Esophagus muscularis mucosa (tissue), 4 donors: ENCODE measurements around the gene ZNF558. TPM values are rescaled to one million over a fixed set of nuclear protein-coding genes. Genes with fewer than 3 reads are reported as not detected.

Experiments
- DNase-seq: peaks from one replicate; pipeline ENCODE4 v3.0.0-alpha.2; 2017; ENCODE audit errors: extremely low spot score
- H3K27ac ChIP-seq, 4 donors: fragments of 200-600 bp; sonication (generic); replicated peaks in 1 of 4; 1 replicate in 3 of 4; 2 replicates in 1 of 4; pipeline ENCODE4 v1.5.1; 2016 to 2019; ENCODE audit warnings: mild to moderate bottlenecking in 1 of 4
- H3K27me3 ChIP-seq, 4 donors: fragments of 200-600 bp; sonication (generic); one replicate each; pipeline versions ENCODE4 v1.5.1 to v1.6.0; 2016 to 2019
- H3K36me3 ChIP-seq, 4 donors: fragments of 200-600 bp; sonication (generic); one replicate each; pipeline ENCODE4 v1.5.1; 2016 to 2019
- H3K4me1 ChIP-seq, 4 donors: fragments of 200-600 bp; sonication (generic); one replicate each; pipeline ENCODE4 v1.5.1; 2016 to 2019
- H3K4me3 ChIP-seq, 4 donors: fragments of 200-600 bp; sonication (generic); 1 replicate in 2 of 4; 2 replicates in 2 of 4; pipeline ENCODE4 v1.5.1; 2016 to 2019; ENCODE audit warnings: mild to moderate bottlenecking in 4 of 4, moderate library complexity in 1 of 4
- H3K9me3 ChIP-seq, 4 donors: fragments of 200-600 bp; sonication (generic); 1 replicate in 3 of 4; 2 replicates in 1 of 4; pipeline ENCODE4 v1.5.1; 2016 to 2019
- CTCF ChIP-seq, 3 experiments: fragments of 200-600 bp in 2 of 3; fragments of 450-650 bp in 1 of 3; sonication (generic) in 2 of 3; IDR thresholded peaks; one replicate each; pipeline ENCODE4 v1.5.1; 2017 to 2019; ENCODE audit warnings: antibody characterized with exemption in 3 of 3, mild to moderate bottlenecking in 2 of 3, moderate library complexity in 1 of 3
- EP300 ChIP-seq: sonication (generic); formaldehyde crosslinking; IDR thresholded peaks from one replicate; pipeline ENCODE4 v1.6.1; 2017; ENCODE audit warnings: antibody characterized with exemption
- POLR2A ChIP-seq: fragments of 450-650 bp; IDR thresholded peaks from one replicate; pipeline ENCODE4 v1.6.1; 2017; ENCODE audit warnings: antibody characterized with exemption, moderate library complexity, mild to moderate bottlenecking, low read depth
- POLR2AphosphoS5 ChIP-seq, 2 donors: sonication (generic); formaldehyde crosslinking; IDR thresholded peaks; one replicate each; pipeline ENCODE4 v1.6.1; 2017; ENCODE audit warnings: antibody characterized with exemption in 2 of 2
- WGBS: methylation state at CpG from one replicate; pipeline ENCODE4 v1.1.5; 2018; 5-methylcytosine and 5-hydroxymethylcytosine counted together
- intact Hi-C: fragments of 100-400 bp; cut with DNase I; formaldehyde crosslinking; loops from one replicate; pipeline ENCODE4 v1.15.1; 2023
- total RNA-seq, 4 donors: library from RNA; depleted of rRNA; stranded (reverse); fragments of >200 nt; gene quantifications; one replicate each; pipeline versions ENCODE4 v1.1.0 to v1.2.1, GENCODE V29; 2016

Gene ZNF558
- total RNA-seq, 4 donors from 2014 or later: 32.8 to 59.2 (median 46.5) TPM

GRCh38 chr19:8840708-8841107, 8.6 kb upstream of the ZNF558 start:
- Histone ChIP-seq H3K4me1 (no peaks in the 10 kb centered on the region), H3K4me3 (no peak overlapping the region)
- intact Hi-C loops: no loop called here

GRCh38 chr19:8835877-8836276, 3.8 kb upstream of the ZNF558 start:
- intact Hi-C loops: no loop called here

More at GRCh38 chr19:8840708-8841107, 8.6 kb upstream of the ZNF558 start:
- TF ChIP-seq EP300: no peak
- TF ChIP-seq POLR2AphosphoS5 (IDR thresholded peaks at IDR 0.05): no peak
- no peak for TF ChIP-seq POLR2A
- TF ChIP-seq CTCF (IDR thresholded peaks at IDR 0.05): no peak
- 84% methylated on average over 5 of the region's 5 CpGs for WGBS
- no peak for DNase-seq
- Histone ChIP-seq H3K9me3 (no peaks in the 10 kb centered on the region), H3K27ac (no peak overlapping the region), H3K36me3 (no peaks in the 10 kb centered on the region), H3K27me3 (peaks cover 0 to 18% (median 0%) of the 10 kb centered on the region in 4 donors)

GRCh38 chr19:8835446-8835845, 3.3 kb upstream of the ZNF558 start:
- no peak for DNase-seq
- TF ChIP-seq EP300: no peak
- no peak for TF ChIP-seq POLR2AphosphoS5 (IDR thresholded peaks at IDR 0.05)
- TF ChIP-seq POLR2A: no peak
- TF ChIP-seq CTCF (IDR thresholded peaks at IDR 0.05): no peak
- WGBS: 63% methylated on average over 2 of the region's 2 CpGs
- Histone ChIP-seq H3K4me1 (peaks cover 6 to 19% (median 16%) of the 10 kb centered on the region in 4 donors), H3K9me3 (no peaks in the 10 kb centered on the region), H3K36me3 (peaks cover 0 to 1% (median 0%) of the 10 kb centered on the region in 4 donors), H3K4me3 (no peak overlapping the region), H3K27me3 (no peaks in the 10 kb centered on the region), H3K27ac (no peak overlapping the region)
- intact Hi-C loops: no loop called here

More at GRCh38 chr19:8835877-8836276, 3.8 kb upstream of the ZNF558 start:
- WGBS: 87% methylated on average over 3 of the region's 3 CpGs
- Histone ChIP-seq H3K4me1 (peaks cover 6 to 15% (median 12%) of the 10 kb centered on the region in 4 donors), H3K27ac (no peak overlapping the region), H3K4me3 (no peak overlapping the region), H3K27me3 (no peaks in the 10 kb centered on the region), H3K9me3 (no peaks in the 10 kb centered on the region), H3K36me3 (no peaks in the 10 kb centered on the region)
- DNase-seq: no peak
- TF ChIP-seq POLR2AphosphoS5 (IDR thresholded peaks at IDR 0.05): no peak
- no peak for TF ChIP-seq EP300
- no peak for TF ChIP-seq POLR2A
- TF ChIP-seq CTCF (IDR thresholded peaks at IDR 0.05): no peak

GRCh38 chr19:8831832-8832131, 322 bp downstream of the ZNF558 start:
- H3K4me1 ChIP-seq: peaks cover 6 to 41% (median 28%) of the 10 kb centered on the region in 4 donors
- no peaks in the 10 kb centered on the region for H3K27me3 ChIP-seq
- peak overlapping the region; percentile 85 to 94 (median 92) for H3K4me3 ChIP-seq
- no CpG with 5 or more reads among the region's 16 CpGs for WGBS
- TF ChIP-seq EP300: no peak
- intact Hi-C loops: loop anchor here (5.0 kb wide), 1 partner anchor 246 kb away; no protein-coding TSS in a partner anchor
- H3K36me3 ChIP-seq: peaks cover 0 to 34% (median 12%) of the 10 kb centered on the region in 4 donors
- DNase-seq: no peak
- H3K27ac ChIP-seq: peak overlapping the region; percentile 93 to 98 (median 96)
- H3K9me3 ChIP-seq: no peaks in the 10 kb centered on the region

GRCh38 chr19:8831373-8831772, 731 bp downstream of the ZNF558 start:
- no peak for TF ChIP-seq EP300
- TF ChIP-seq POLR2AphosphoS5 (IDR thresholded peaks at IDR 0.05): no peak
- TF ChIP-seq CTCF (IDR thresholded peaks at IDR 0.05): no peak
- TF ChIP-seq POLR2A: no peak
- 59% methylated on average over 6 of the region's 6 CpGs for whole genome bisulfite sequencing
- intact Hi-C loops: loop anchor here (5.0 kb wide), 1 partner anchor 246 kb away; no protein-coding TSS in a partner anchor
- peaks cover 4 to 38% (median 16%) of the 10 kb centered on the region in 4 donors for H3K36me3 ChIP-seq
- no peaks in the 10 kb centered on the region for H3K9me3 ChIP-seq
- no peak for DNase-seq
- H3K4me3 ChIP-seq: peak overlapping the region; percentile 85 to 94 (median 92)
- H3K27me3 ChIP-seq: no peaks in the 10 kb centered on the region
- peaks cover 6 to 45% (median 32%) of the 10 kb centered on the region in 4 donors for H3K4me1 ChIP-seq
- H3K27ac ChIP-seq: peak overlapping the region; percentile 93 to 98 (median 96)
